B cell (primary cell): ENCODE results near the gene CTAGE8.
"Not testable (repeated sequence)": the region's sequence is repeated elsewhere in the genome, so short reads cannot be mapped to it uniquely, and the experiment has no call there.

Experiments used
- EZH2 ChIP-seq: IDR thresholded peaks from 2 replicates; pipeline ENCODE4 v1.6.1; 2012; ENCODE audit warnings: borderline replicate concordance, low read depth, mild to moderate bottlenecking, moderate library complexity, low read length; ENCODE audit not compliant: insufficient read depth, poor library complexity, severe bottlenecking
- TF ChIP-seq, protein P1 (sequence below): fragments of 200-600 bp; IDR thresholded peaks from one replicate; pipeline ENCODE4 v1.8.0; 2022; ENCODE audit warnings: antibody characterized with exemption, mild to moderate bottlenecking

DNA sequence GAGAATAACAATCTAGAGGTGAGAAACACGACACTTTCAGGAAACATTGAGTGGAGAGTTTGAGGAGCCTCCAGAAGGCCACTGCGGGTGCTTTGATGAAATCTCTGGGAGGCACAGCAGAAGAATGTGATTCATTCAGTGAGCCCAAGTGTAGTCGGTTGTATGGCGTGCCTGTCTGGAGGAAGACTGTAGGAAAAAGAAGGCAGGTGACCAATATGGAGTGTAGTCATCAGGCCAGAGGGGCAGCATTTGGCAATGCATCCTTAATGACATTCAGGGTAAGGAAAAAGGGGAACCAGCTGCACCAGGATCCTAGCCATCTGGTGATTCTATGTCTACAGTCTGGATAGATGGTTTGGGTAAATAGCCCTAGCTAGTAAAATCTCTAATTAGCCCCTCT lies 16.8 kb downstream of the CTAGE8 start:
- TF ChIP-seq, protein P1, sequence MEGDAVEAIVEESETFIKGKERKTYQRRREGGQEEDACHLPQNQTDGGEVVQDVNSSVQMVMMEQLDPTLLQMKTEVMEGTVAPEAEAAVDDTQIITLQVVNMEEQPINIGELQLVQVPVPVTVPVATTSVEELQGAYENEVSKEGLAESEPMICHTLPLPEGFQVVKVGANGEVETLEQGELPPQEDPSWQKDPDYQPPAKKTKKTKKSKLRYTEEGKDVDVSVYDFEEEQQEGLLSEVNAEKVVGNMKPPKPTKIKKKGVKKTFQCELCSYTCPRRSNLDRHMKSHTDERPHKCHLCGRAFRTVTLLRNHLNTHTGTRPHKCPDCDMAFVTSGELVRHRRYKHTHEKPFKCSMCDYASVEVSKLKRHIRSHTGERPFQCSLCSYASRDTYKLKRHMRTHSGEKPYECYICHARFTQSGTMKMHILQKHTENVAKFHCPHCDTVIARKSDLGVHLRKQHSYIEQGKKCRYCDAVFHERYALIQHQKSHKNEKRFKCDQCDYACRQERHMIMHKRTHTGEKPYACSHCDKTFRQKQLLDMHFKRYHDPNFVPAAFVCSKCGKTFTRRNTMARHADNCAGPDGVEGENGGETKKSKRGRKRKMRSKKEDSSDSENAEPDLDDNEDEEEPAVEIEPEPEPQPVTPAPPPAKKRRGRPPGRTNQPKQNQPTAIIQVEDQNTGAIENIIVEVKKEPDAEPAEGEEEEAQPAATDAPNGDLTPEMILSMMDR, result not testable (repeated sequence)
- not testable (repeated sequence) for TF ChIP-seq EZH2
